HUES48 (cell line): ENCODE results near the gene STK17A.

Experiments used
- H3K27ac ChIP-seq: one replicate; pipeline ENCODE4 v1.7.0; 2013; ENCODE audit warnings: low read depth, low read length, inconsistent platforms
- H3K27me3 ChIP-seq: 2 replicates; pipeline ENCODE4 v1.6.1; 2013; ENCODE audit warnings: mild to moderate bottlenecking, low read length; ENCODE audit not compliant: control insufficient read depth, insufficient read depth
- H3K36me3 ChIP-seq: 2 replicates; pipeline ENCODE4 v1.6.1; 2013; ENCODE audit warnings: low read length; ENCODE audit not compliant: control insufficient read depth, insufficient read depth
- H3K4me1 ChIP-seq: 2 replicates; pipeline ENCODE4 v1.6.1; 2013; ENCODE audit warnings: mild to moderate bottlenecking, low read length; ENCODE audit not compliant: control insufficient read depth, insufficient read depth
- H3K4me3 ChIP-seq: 2 replicates; pipeline ENCODE4 v1.5.1; 2013; ENCODE audit warnings: mild to moderate bottlenecking, low read depth, low read length
- H3K9ac ChIP-seq: 2 replicates; pipeline ENCODE4 v1.6.1; 2013; ENCODE audit warnings: mild to moderate bottlenecking, low read depth, low read length, moderate library complexity
- H3K9me3 ChIP-seq: 2 replicates; pipeline ENCODE4 v1.6.1; 2013; ENCODE audit warnings: low read length; ENCODE audit not compliant: control insufficient read depth, insufficient read depth

STK17A gene

DNA sequence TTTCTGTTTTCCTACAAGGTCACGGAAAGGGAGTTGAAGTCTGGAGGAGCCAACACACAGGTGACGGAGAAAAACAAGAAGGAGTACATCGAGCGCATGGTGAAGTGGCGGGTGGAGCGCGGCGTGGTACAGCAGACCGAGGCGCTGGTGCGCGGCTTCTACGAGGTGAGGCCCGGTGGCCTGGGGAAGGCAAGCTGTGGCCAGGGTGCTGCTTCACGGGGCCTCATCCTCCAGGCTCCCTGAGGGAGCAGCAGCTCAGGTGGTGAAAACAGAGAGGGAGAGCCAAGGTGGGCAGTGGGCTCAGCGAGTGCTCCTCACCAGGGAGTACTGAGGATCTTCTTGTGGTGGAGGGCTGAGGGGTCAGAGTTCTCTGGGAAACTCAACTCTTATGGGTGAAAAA, 32.5 kb upstream of the STK17A start:
- H3K36me3 ChIP-seq, result no peaks in the 10 kb centered on the region
- H3K4me3 ChIP-seq, result no peak overlapping the region
- no peak overlapping the region for H3K27ac ChIP-seq
- H3K27me3 ChIP-seq, result no peaks in the 10 kb centered on the region
- H3K9me3 ChIP-seq, result no peaks in the 10 kb centered on the region
- no peak overlapping the region for H3K9ac ChIP-seq
- peaks cover 7% of the 10 kb centered on the region for H3K4me1 ChIP-seq

DNA sequence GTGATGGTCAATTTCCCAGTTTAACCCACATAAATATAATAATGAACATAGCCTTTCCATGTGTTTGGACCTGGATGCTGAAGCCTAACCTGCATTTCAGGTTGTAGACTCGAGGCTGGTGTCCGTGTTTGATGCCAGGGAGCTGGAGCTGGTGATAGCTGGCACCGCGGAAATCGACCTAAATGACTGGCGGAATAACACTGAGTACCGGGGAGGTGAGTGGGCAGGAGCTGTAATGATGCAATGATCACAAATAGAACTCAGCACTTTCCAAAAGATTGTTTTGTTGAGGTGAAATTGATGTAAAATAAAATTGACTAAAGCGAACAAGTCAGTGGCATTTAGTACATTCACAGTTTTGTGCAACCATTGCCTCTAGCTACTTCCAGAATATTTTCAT, 30.8 kb upstream of the STK17A start:
- no peak overlapping the region for H3K9ac ChIP-seq
- H3K4me1 ChIP-seq, result peaks cover 14% of the 10 kb centered on the region
- H3K36me3 ChIP-seq, result no peaks in the 10 kb centered on the region
- H3K9me3 ChIP-seq, result no peaks in the 10 kb centered on the region
- H3K27ac ChIP-seq, result no peak overlapping the region
- no peaks in the 10 kb centered on the region for H3K27me3 ChIP-seq
- no peak overlapping the region for H3K4me3 ChIP-seq

GRCh38 chr7:43553999-43554398, 28.9 kb upstream of the STK17A start:
- H3K9ac ChIP-seq, result no peak overlapping the region
- no peaks in the 10 kb centered on the region for H3K27me3 ChIP-seq
- H3K4me1 ChIP-seq, result peaks cover 14% of the 10 kb centered on the region
- no peaks in the 10 kb centered on the region for H3K9me3 ChIP-seq
- H3K27ac ChIP-seq, result no peak overlapping the region
- no peaks in the 10 kb centered on the region for H3K36me3 ChIP-seq
- H3K4me3 ChIP-seq, result no peak overlapping the region

- Histone ChIP-seq H3K9me3 (no peaks in the 10 kb centered on the region), H3K4me3 (no peak overlapping the region), H3K27ac (no peak overlapping the region), H3K27me3 (no peaks in the 10 kb centered on the region), H3K4me1 (peaks cover 14% of the 10 kb centered on the region), H3K36me3 (no peaks in the 10 kb centered on the region), H3K9ac (no peak overlapping the region)
Observed at GRCh38 chr7:43554423-43554822, 28.5 kb upstream of the STK17A start.

DNA sequence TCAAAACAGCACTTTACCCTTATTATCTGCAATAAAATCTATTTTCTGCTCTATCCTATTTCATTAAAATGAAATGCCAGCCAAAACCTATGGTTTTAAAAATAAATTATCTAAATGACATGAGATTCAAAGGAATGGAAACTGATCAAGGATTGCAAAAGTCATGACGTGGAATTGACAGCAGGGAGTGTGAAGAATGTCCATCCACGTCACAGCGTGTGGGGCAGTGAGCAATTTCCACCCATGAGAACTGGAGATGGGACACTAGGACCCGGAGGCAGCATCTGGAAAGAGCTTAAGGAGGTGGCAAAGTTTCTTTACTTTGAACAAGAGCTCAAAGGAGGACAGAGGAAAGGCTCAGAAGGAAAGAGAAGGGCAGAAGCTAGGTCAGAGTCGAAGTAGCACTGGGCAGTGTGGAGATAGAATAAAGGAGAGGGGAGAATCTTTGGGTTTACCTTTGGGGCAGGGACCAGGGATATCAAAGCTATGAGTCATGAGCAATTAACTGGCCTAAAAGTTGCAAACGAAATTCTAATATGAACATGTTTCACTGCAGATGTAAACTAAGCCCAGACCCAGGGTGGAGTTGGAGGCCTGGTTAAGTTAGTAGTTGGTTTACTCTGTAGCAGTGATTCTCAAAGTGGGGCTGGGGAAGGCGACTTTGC, 24.9 kb upstream of the STK17A start:
- Histone ChIP-seq H3K9ac (no peak overlapping the region), H3K27me3 (no peaks in the 10 kb centered on the region), H3K4me1 (peaks cover 14% of the 10 kb centered on the region), H3K9me3 (no peaks in the 10 kb centered on the region), H3K36me3 (no peaks in the 10 kb centered on the region), H3K4me3 (no peak overlapping the region), H3K27ac (no peak overlapping the region)

- Histone ChIP-seq H3K4me3 (no peak overlapping the region), H3K9ac (no peak overlapping the region), H3K27me3 (no peaks in the 10 kb centered on the region), H3K36me3 (no peaks in the 10 kb centered on the region), H3K4me1 (peaks cover 14% of the 10 kb centered on the region), H3K27ac (no peak overlapping the region), H3K9me3 (no peaks in the 10 kb centered on the region)
Observed at GRCh38 chr7:43559171-43559945, 23.6 kb upstream of the STK17A start.

DNA sequence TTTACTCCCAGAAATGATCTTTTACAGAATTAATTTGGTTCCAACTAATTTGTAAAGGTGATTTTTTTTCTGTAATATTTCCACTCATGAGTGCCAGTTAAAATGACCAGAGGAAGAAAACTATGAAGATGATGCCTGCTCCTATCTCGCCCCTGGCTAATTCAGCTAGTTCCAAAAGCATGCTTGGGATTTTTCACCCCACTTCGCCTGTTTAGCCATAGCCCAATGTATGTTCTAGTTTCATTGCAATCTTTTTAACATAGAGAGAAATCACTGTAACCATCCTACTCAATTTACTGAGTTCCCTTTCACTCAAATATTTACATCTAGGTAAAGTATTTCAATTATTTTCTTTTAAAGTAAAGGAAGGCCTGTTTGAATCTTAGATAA, 23.0 kb upstream of the STK17A start:
- Histone ChIP-seq H3K27ac (no peak overlapping the region), H3K4me1 (peaks cover 13% of the 10 kb centered on the region), H3K4me3 (no peak overlapping the region), H3K27me3 (no peaks in the 10 kb centered on the region), H3K9ac (no peak overlapping the region), H3K9me3 (no peaks in the 10 kb centered on the region), H3K36me3 (no peaks in the 10 kb centered on the region)

DNA sequence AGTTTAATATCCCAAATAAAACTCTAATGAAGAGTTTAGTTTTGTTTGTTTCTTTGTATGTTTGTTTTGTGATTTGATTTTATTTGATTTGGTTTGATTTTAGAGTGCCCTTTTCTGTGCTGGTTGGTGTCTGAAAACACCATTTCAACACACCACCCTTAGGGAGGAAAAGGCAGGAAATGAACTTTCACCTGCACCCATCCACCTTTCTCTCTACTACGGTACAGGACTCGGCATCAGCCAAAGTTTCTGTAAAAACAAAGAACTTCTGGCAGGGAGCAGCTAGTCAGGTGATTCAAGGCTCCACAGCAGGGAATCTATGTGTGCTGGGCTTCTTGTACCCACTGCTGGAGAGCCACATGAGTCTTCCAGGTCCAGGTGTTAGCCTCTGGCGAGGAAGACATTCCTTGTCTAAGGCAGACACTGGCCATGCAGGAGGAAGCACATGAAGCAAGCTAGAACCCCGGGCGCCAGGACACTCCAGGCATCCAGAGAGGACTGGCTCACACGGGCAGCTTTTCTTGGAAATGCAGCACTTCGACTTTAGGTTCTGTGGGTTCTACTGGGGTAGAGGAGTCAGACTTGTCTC, 22.1 kb upstream of the STK17A start:
- Histone ChIP-seq H3K4me1 (peaks cover 4% of the 10 kb centered on the region; the same call in 1 of the 2 replicates), H3K36me3 (no peaks in the 10 kb centered on the region), H3K27me3 (no peaks in the 10 kb centered on the region), H3K9ac (no peak overlapping the region), H3K4me3 (no peak overlapping the region), H3K27ac (no peak overlapping the region), H3K9me3 (no peaks in the 10 kb centered on the region)

GRCh38 chr7:43562383-43562782, 20.5 kb upstream of the STK17A start:
- Histone ChIP-seq H3K4me3 (no peak overlapping the region), H3K9me3 (no peaks in the 10 kb centered on the region), H3K9ac (no peak overlapping the region), H3K36me3 (no peaks in the 10 kb centered on the region), H3K27ac (no peak overlapping the region), H3K4me1 (no peaks in the 10 kb centered on the region), H3K27me3 (no peaks in the 10 kb centered on the region)

- no peaks in the 10 kb centered on the region for H3K4me1 ChIP-seq
- H3K27me3 ChIP-seq, result no peaks in the 10 kb centered on the region
- H3K36me3 ChIP-seq, result no peaks in the 10 kb centered on the region
- H3K27ac ChIP-seq, result no peak overlapping the region
- H3K9me3 ChIP-seq, result no peaks in the 10 kb centered on the region
- H3K4me3 ChIP-seq, result no peak overlapping the region
- no peak overlapping the region for H3K9ac ChIP-seq
Observed at GRCh38 chr7:43565786-43566185, 17.1 kb upstream of the STK17A start.

DNA sequence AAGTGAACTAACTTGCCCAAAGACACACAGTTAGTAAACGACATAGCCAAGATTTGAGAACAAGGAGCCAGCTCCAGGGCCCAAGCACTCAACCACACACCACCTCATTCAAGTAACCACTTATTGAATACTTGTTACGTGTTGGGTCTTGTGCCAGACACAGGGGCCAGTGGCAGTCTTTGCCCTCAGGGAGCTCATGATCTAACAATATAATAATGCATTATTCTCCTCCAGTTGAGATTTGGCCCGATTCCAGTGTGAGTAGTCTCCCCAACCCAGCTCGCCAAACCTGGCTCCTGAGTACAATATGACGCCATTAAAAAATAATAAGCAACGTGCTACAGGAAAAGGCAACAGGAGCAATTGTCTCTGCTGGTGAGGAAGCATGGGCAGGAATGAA, 14.4 kb upstream of the STK17A start:
- no peak overlapping the region for H3K27ac ChIP-seq

More for the DNA sequence above, 14.4 kb upstream of the STK17A start:
- H3K36me3 ChIP-seq, result no peaks in the 10 kb centered on the region
- H3K27me3 ChIP-seq, result no peaks in the 10 kb centered on the region
- H3K9ac ChIP-seq, result no peak overlapping the region
- H3K4me1 ChIP-seq, result no peaks in the 10 kb centered on the region
- no peak overlapping the region for H3K4me3 ChIP-seq
- no peaks in the 10 kb centered on the region for H3K9me3 ChIP-seq
